Erythroblast (primary cell): ENCODE results near the gene GRIN2C.

Experiments used
- GATA1 ChIP-seq: IDR thresholded peaks from 2 replicates; pipeline ENCODE4 v1.6.1; 2011; ENCODE audit warnings: low read depth, mild to moderate bottlenecking, control low read depth, low read length, moderate library complexity
- POLR2A ChIP-seq: IDR thresholded peaks from 2 replicates; pipeline ENCODE4 v1.6.1; 2011; ENCODE audit warnings: mild to moderate bottlenecking, low read length

DNA sequence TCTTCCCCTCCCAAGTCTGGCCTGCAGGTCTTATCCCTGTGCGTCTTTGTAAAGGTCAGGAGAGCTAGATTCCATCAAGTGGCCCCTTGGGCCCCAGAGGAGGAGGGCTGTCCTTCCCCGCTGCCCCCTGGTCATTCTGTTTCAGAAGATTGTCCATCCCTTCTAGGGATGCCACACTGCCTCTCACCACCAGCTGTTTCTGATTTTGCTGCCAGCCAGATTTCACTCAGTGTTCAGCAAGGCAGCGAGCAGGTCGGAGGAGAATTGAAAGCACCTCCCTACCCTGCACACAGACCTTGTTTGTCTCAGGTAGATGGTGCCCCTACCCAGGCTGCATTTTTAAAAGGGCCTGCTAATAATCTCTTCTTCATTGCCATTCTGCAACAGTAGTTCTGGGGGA lies 61.9 kb downstream of the GRIN2C start:
- no peak for TF ChIP-seq POLR2A
- TF ChIP-seq GATA1, result no peak
